HG02885 (cell line): ENCODE data around the gene KRT2.

Experiments used
- ATAC-seq: cut with Tn5 transposase; IDR thresholded peaks from one replicate; pipeline ENCODE4 v1.9.1; 2021; ENCODE audit warnings: mild to moderate bottlenecking; ENCODE audit not compliant: unreplicated experiment, poor library complexity

The KRT2 gene

GRCh38 chr12:52627395-52628110 lies 24.5 kb downstream of the KRT2 start:
- ATAC-seq, result no peak

- ATAC-seq, result no peak
Observed at GRCh38 chr12:52622349-52622748, 29.7 kb downstream of the KRT2 start.

- no peak for ATAC-seq
Observed at GRCh38 chr12:52618866-52619265, 33.1 kb downstream of the KRT2 start.

- ATAC-seq, result no peak
Observed at GRCh38 chr12:52618216-52618615, 33.8 kb downstream of the KRT2 start, which contains the start of gene KRT73. KRT73 (minus strand) TSS chr12:52618559; CDS start chr12:52618524, 35 bp downstream.

- no peak for ATAC-seq
Observed at GRCh38 chr12:52617403-52617785, 34.6 kb downstream of the KRT2 start.

GRCh38 chr12:52616680-52617402 lies 35.2 kb downstream of the KRT2 start:
- no peak for ATAC-seq

- ATAC-seq, result no peak
Observed at GRCh38 chr12:52615912-52616311, 36.1 kb downstream of the KRT2 start.

- no peak for ATAC-seq
Observed at GRCh38 chr12:52615208-52615868, 36.7 kb downstream of the KRT2 start.

- no peak for ATAC-seq
Observed at GRCh38 chr12:52614381-52615207, 37.4 kb downstream of the KRT2 start.

- no peak for ATAC-seq
Observed at GRCh38 chr12:52613384-52614030, 38.5 kb downstream of the KRT2 start.

GRCh38 chr12:52612431-52613383 lies 39.3 kb downstream of the KRT2 start:
- no peak for ATAC-seq

GRCh38 chr12:52611080-52611468 lies 40.9 kb downstream of the KRT2 start:
- no peak for ATAC-seq

GRCh38 chr12:52608826-52609630 lies 43.0 kb downstream of the KRT2 start:
- no peak for ATAC-seq

- ATAC-seq, result no peak
Observed at GRCh38 chr12:52608161-52608560, 43.9 kb downstream of the KRT2 start.

GRCh38 chr12:52607314-52607713 lies 44.7 kb downstream of the KRT2 start:
- no peak for ATAC-seq

GRCh38 chr12:52606581-52607218 lies 45.3 kb downstream of the KRT2 start:
- ATAC-seq, result no peak

- ATAC-seq, result no peak
Observed at GRCh38 chr12:52606096-52606495, 45.9 kb downstream of the KRT2 start.

- no peak for ATAC-seq
Observed at GRCh38 chr12:52605542-52605941, 46.5 kb downstream of the KRT2 start.
